Endothelial cell of umbilical vein (primary cell): ENCODE data around the gene SAXO1. TPM values are rescaled to one million over a fixed set of nuclear protein-coding genes. Genes with fewer than 3 reads are reported as not detected.

Source experiments
- BruUV-seq: library from RNA; stranded (reverse); fragments of 400-500 nt; replicated peaks from 2 replicates; lab custom pipeline; 2021; lab: Mats Ljungman, UMichigan
- CTCF ChIA-PET: fragments of 300-600, 350-600 bp; sonication (Branson Sonifier 250); formaldehyde crosslinking; loops from one replicate; lab custom pipeline; 2021; ENCODE audit warnings: antibody characterized with exemption, inconsistent platforms; lab: Charles Lee
- POLR2A ChIA-PET: fragments of 300-600, 350-600 bp; sonication (Branson Sonifier 250); formaldehyde crosslinking; loops from one replicate; lab custom pipeline; 2021; ENCODE audit warnings: antibody characterized with exemption, inconsistent platforms; lab: Charles Lee
- DNase-seq: peaks from one replicate; pipeline ENCODE4 v3.0.0-alpha.2; 2011; ENCODE audit warnings: low read depth, low spot score
- FAIRE-seq: peaks from 2 replicates; lab custom pipeline; 2011; peaks lifted over from hg19 to GRCh38; lab: Jason Lieb, UNC
- H2AFZ ChIP-seq: 2 replicates; pipeline ENCODE4 v1.6.0; 2012; ENCODE audit warnings: low read depth, low read length, control low read depth, inconsistent platforms
- H3K27ac ChIP-seq: 2 replicates; pipeline ENCODE4 v1.5.1; 2011; ENCODE audit warnings: low read depth, mild to moderate bottlenecking, control low read depth, low read length, moderate library complexity; ENCODE audit not compliant: insufficient read depth
- H3K27me3 ChIP-seq, 2 experiments: 2 replicates each; pipeline versions ENCODE4 v1.6.0 to v1.6.1; 2011; ENCODE audit warnings: low read length in 2 of 2, mixed read lengths in 1 of 2; ENCODE audit not compliant: control insufficient read depth in 2 of 2, insufficient read depth in 2 of 2
- H3K36me3 ChIP-seq, 2 experiments: 2 replicates in 1 of 2; 3 replicates in 1 of 2; pipeline ENCODE4 v1.5.1; 2011; ENCODE audit warnings: low read length in 2 of 2, mild to moderate bottlenecking in 1 of 2, moderate library complexity in 1 of 2; ENCODE audit not compliant: control insufficient read depth in 2 of 2, insufficient read depth in 2 of 2; ENCODE audit errors: extremely low read depth in 1 of 2
- H3K4me1 ChIP-seq: 3 replicates; pipeline ENCODE4 v1.5.1; 2011; ENCODE audit warnings: mild to moderate bottlenecking, low read length; ENCODE audit not compliant: control insufficient read depth, insufficient read depth; ENCODE audit errors: extremely low read depth
- H3K4me2 ChIP-seq: 2 replicates; pipeline ENCODE4 v1.6.1; 2011; ENCODE audit warnings: low read length, control low read depth, mixed read lengths; ENCODE audit not compliant: insufficient read depth
- H3K4me3 ChIP-seq, 3 experiments: fragments of 200-600 bp in 1 of 3; sonication (generic), shearing (Covaris generic) in 1 of 3; replicated peaks in 1 of 3; 2 replicates each; pipeline ENCODE4 v1.5.1; 2011 to 2016; ENCODE audit warnings: control low read depth in 3 of 3, low read length in 3 of 3, mild to moderate bottlenecking in 2 of 3, inconsistent platforms in 1 of 3, low read depth in 1 of 3, moderate library complexity in 1 of 3; ENCODE audit not compliant: insufficient read depth in 1 of 3
- H3K79me2 ChIP-seq: 2 replicates; pipeline ENCODE4 v1.6.0; 2012; ENCODE audit warnings: low read length, inconsistent platforms; ENCODE audit not compliant: control insufficient read depth, insufficient read depth
- H3K9ac ChIP-seq: replicated peaks from 2 replicates; pipeline ENCODE3; 2011; ENCODE audit warnings: low read length, control low read depth; ENCODE audit not compliant: insufficient read depth; ENCODE audit errors: extremely low read depth
- H3K9me1 ChIP-seq: replicated peaks from 3 replicates; pipeline ENCODE4 v1.6.0; 2011; ENCODE audit warnings: mild to moderate bottlenecking, low read length; ENCODE audit not compliant: control insufficient read depth, insufficient read depth; ENCODE audit errors: extremely low read depth
- H3K9me3 ChIP-seq: replicated peaks from 2 replicates; pipeline ENCODE4 v1.5.1; 2012; ENCODE audit warnings: low read length, inconsistent platforms; ENCODE audit not compliant: control insufficient read depth, insufficient read depth
- H4K20me1 ChIP-seq: replicated peaks from 2 replicates; pipeline ENCODE3; 2011; ENCODE audit warnings: mild to moderate bottlenecking, low read length; ENCODE audit not compliant: control insufficient read depth, insufficient read depth; ENCODE audit errors: extremely low read depth
- EZH2 ChIP-seq: IDR thresholded peaks from 2 replicates; pipeline ENCODE4 v1.6.1; 2012; ENCODE audit warnings: borderline replicate concordance, low read depth, mild to moderate bottlenecking, moderate library complexity, low read length, inconsistent platforms; ENCODE audit not compliant: severe bottlenecking
- FOS ChIP-seq: IDR thresholded peaks from 2 replicates; pipeline ENCODE4 v1.6.1; 2011; ENCODE audit warnings: mild to moderate bottlenecking, low read length, moderate library complexity, borderline replicate concordance; ENCODE audit not compliant: insufficient read depth
- GATA2 ChIP-seq: IDR thresholded peaks from 2 replicates; pipeline ENCODE4 v1.7.0; 2011; ENCODE audit warnings: low read depth, mild to moderate bottlenecking, moderate library complexity, mixed read lengths, low read length; ENCODE audit not compliant: insufficient read length, insufficient read depth
- JUN ChIP-seq: IDR thresholded peaks from 2 replicates; pipeline ENCODE4 v1.6.1; 2011; ENCODE audit warnings: borderline replicate concordance, low read depth; ENCODE audit not compliant: insufficient read length, insufficient read depth
- MYC ChIP-seq: IDR thresholded peaks from one replicate; pipeline ENCODE4 v1.6.1; 2011; ENCODE audit warnings: mild to moderate bottlenecking, low read depth, low read length
- POLR2A ChIP-seq: IDR thresholded peaks from 2 replicates; pipeline ENCODE4 v1.6.1; 2012; ENCODE audit warnings: low read depth, mild to moderate bottlenecking, control low read depth, low read length
- POLR2AphosphoS5 ChIP-seq: IDR thresholded peaks from 2 replicates; pipeline ENCODE4 v1.6.1; 2012; ENCODE audit warnings: low read depth, mild to moderate bottlenecking, control low read depth, low read length, moderate library complexity; ENCODE audit not compliant: insufficient read depth
- dilution Hi-C: fragments of 300-500 bp; cut with MboI; formaldehyde crosslinking; loops from one replicate; pipeline ENCODE4 v1.15.0; 2019; ENCODE audit warnings: low sequenced_read_pairs; ENCODE audit not compliant: extremely low pct_ligation_motif_present
- intact Hi-C: fragments of 100-400 bp; cut with micrococcal nuclease; formaldehyde crosslinking; loops from one replicate; pipeline ENCODE4 v1.10.0; 2022
- polyA plus RNA-seq, 4 experiments: library from polyadenylated mRNA; depleted of rRNA in 3 of 4; stranded (reverse) in 3 of 4; unstranded in 1 of 4; fragments of >200 nt; gene quantifications; 2 replicates each; pipeline versions ENCODE4 v1.2.1 to v1.2.3, GENCODE V29; 2011 to 2012; ENCODE audit warnings: missing spikeins in 1 of 4
- total RNA-seq: library from RNA; stranded (reverse); gene quantifications from 2 replicates; pipeline ENCODE4 v1.2.3, GENCODE V29; 2021
- TF ChIP-seq, protein P1 (sequence below), 2 donors: IDR thresholded peaks; 1 replicate in 1 of 2; 2 replicates in 1 of 2; pipeline ENCODE4 v1.5.1; 2011; ENCODE audit warnings: low read length in 2 of 2, mild to moderate bottlenecking in 2 of 2, moderate library complexity in 2 of 2, control low read depth in 1 of 2, inconsistent platforms in 1 of 2, low read depth in 1 of 2; ENCODE audit not compliant: insufficient read depth in 1 of 2; ENCODE audit errors: extremely low read depth in 1 of 2
- TF ChIP-seq, protein P2 (sequence below): IDR thresholded peaks from 2 replicates; pipeline ENCODE4 v1.6.1; 2011; ENCODE audit not compliant: insufficient read depth, insufficient read length

Gene SAXO1
- total and polyA plus RNA-seq, 2 donors (not counting 3 experiments of a cell fraction or from before 2014, with no cell fraction given), result not detected

DNA sequence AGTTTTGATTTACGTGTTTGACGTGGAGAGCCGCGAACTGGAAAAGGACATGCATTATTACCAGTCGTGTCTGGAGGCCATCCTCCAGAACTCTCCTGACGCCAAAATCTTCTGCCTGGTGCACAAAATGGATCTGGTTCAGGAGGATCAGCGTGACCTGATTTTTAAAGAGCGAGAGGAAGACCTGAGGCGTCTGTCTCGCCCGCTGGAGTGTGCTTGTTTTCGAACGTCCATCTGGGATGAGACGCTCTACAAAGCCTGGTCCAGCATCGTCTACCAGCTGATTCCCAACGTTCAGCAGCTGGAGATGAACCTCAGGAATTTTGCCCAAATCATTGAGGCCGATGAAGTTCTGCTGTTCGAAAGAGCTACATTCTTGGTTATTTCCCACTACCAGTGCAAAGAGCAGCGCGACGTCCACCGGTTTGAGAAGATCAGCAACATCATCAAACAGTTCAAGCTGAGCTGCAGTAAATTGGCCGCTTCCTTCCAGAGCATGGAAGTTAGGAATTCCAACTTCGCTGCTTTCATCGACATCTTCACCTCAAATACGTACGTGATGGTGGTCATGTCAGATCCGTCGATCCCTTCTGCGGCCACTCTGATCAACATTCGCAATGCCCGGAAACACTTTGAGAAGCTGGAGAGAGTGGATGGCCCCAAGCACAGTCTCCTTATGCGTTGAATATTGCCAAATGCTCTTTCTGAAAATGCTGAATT lies 17.1 kb upstream of the SAXO1 start:
- peak overlapping the region; percentile 48 to 76 (median 53) for H3K4me3 ChIP-seq
- H2AFZ ChIP-seq, result peak overlapping the region; percentile 81
- no peaks in the 10 kb centered on the region for H4K20me1 ChIP-seq
- dilution Hi-C loops (no loop called here), intact Hi-C loops (loop anchor here (1.0 to 10.0 kb wide), 9 partner anchors 53 to 555 kb away; partner anchors contain the start of genes DENND4C, HAUS6 and RPS6)
- H3K9ac ChIP-seq, result peak overlapping the region; percentile 83
- FAIRE-seq (no peak), DNase-seq (peak; percentile 50)
- TF ChIP-seq EZH2, result no peak
- no peak for TF ChIP-seq GATA2
- no peak for TF ChIP-seq POLR2AphosphoS5
- TF ChIP-seq JUN, result no peak
- TF ChIP-seq, protein P1, sequence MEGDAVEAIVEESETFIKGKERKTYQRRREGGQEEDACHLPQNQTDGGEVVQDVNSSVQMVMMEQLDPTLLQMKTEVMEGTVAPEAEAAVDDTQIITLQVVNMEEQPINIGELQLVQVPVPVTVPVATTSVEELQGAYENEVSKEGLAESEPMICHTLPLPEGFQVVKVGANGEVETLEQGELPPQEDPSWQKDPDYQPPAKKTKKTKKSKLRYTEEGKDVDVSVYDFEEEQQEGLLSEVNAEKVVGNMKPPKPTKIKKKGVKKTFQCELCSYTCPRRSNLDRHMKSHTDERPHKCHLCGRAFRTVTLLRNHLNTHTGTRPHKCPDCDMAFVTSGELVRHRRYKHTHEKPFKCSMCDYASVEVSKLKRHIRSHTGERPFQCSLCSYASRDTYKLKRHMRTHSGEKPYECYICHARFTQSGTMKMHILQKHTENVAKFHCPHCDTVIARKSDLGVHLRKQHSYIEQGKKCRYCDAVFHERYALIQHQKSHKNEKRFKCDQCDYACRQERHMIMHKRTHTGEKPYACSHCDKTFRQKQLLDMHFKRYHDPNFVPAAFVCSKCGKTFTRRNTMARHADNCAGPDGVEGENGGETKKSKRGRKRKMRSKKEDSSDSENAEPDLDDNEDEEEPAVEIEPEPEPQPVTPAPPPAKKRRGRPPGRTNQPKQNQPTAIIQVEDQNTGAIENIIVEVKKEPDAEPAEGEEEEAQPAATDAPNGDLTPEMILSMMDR (IDR thresholded peaks at IDR 0.05; ENCODE audit: extremely low read depth in 1 of 2, insufficient read depth in 1 of 2, low read depth in 1 of 2, low read length in 2 of 2), result no peak
- TF ChIP-seq, protein P2, sequence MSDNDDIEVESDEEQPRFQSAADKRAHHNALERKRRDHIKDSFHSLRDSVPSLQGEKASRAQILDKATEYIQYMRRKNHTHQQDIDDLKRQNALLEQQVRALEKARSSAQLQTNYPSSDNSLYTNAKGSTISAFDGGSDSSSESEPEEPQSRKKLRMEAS, result no peak
- no peak for TF ChIP-seq MYC
- no peak for TF ChIP-seq FOS
- TF ChIP-seq POLR2A, result no peak
- no peaks in the 10 kb centered on the region for H3K9me3 ChIP-seq
- H3K4me1 ChIP-seq, result peaks cover 16% of the 10 kb centered on the region
- no peaks in the 10 kb centered on the region for H3K27me3 ChIP-seq
- peak overlapping the region; percentile 69 for H3K27ac ChIP-seq
- no peaks in the 10 kb centered on the region for H3K9me1 ChIP-seq
- peak overlapping the region; percentile 73 for H3K4me2 ChIP-seq
- peaks cover 23% of the 10 kb centered on the region for H3K79me2 ChIP-seq
- ChIA-PET CTCF (interaction anchor here (1.1 to 4.6 kb wide), 6 partner anchors 22 to 421 kb away, joined by 4 to 82 read pairs (median 9); no protein-coding TSS in a partner anchor), POLR2A (no interaction called here)
- H3K36me3 ChIP-seq, result no peaks in the 10 kb centered on the region
- no TSS peak for BruUV-seq
